SK-N-SH (cell line): ENCODE measurements around the gene COL9A3. TPM values are rescaled to one million over a fixed set of nuclear protein-coding genes. Genes with fewer than 3 reads are reported as not detected.

Experiments used
- CTCF ChIA-PET: fragments of 300-600, 350-600 bp; formaldehyde crosslinking; extraction: SDS; loops from one replicate; lab custom pipeline; 2021; lab: Yijun Ruan, JAX
- POLR2A ChIA-PET: fragments of 350-600 bp; sonication (Branson Sonifier 250); formaldehyde crosslinking; extraction: SDS; loops from one replicate; lab custom pipeline; 2020; ENCODE audit warnings: antibody characterized with exemption, inconsistent platforms; lab: Yijun Ruan, JAX
- DNase-seq: peaks from one replicate; pipeline ENCODE4 v3.0.0; 2012
- H2AFZ ChIP-seq: fragments of 200-600 bp; sonication (generic); 2 replicates; pipeline ENCODE4 v1.8.1; 2016; ENCODE audit warnings: antibody characterized with exemption, mild to moderate bottlenecking, low read depth
- H3F3A ChIP-seq: fragments of 200-600 bp; sonication (generic); replicated peaks from 2 replicates; pipeline ENCODE3; 2016; ENCODE audit warnings: antibody characterized with exemption, mild to moderate bottlenecking; ENCODE audit not compliant: insufficient read depth
- H3K27ac ChIP-seq, 2 experiments: fragments of 200-500 bp in 1 of 2; fragments of 200-600 bp in 1 of 2; sonication (Bioruptor generic) in 1 of 2; sonication (generic), shearing (Covaris generic) in 1 of 2; 2 replicates each; pipeline versions ENCODE4 v1.5.1 to v1.6.1; 2014 to 2016; ENCODE audit warnings: low read depth in 2 of 2, inconsistent platforms in 1 of 2, low read length in 1 of 2, mild to moderate bottlenecking in 1 of 2, mixed read lengths in 1 of 2
- H3K27me3 ChIP-seq: fragments of 200-600 bp; sonication (generic), shearing (Covaris generic); 2 replicates; pipeline ENCODE4 v1.6.1; 2016; ENCODE audit warnings: mixed run types; ENCODE audit not compliant: insufficient read depth
- H3K36me3 ChIP-seq, 2 experiments: fragments of 200-500 bp in 1 of 2; fragments of 200-600 bp in 1 of 2; sonication (Bioruptor generic) in 1 of 2; sonication (generic) in 1 of 2; replicated peaks in 1 of 2; 2 replicates each; pipeline versions ENCODE3 to v1.5.1; 2014 to 2016; ENCODE audit warnings: low read length in 1 of 2, mild to moderate bottlenecking in 1 of 2; ENCODE audit not compliant: insufficient read depth in 2 of 2, control insufficient read depth in 1 of 2
- H3K4me1 ChIP-seq, 2 experiments: fragments of 200-500 bp in 1 of 2; fragments of 200-600 bp in 1 of 2; sonication (Bioruptor generic) in 1 of 2; sonication (generic), shearing (Covaris generic) in 1 of 2; 2 replicates each; pipeline versions ENCODE4 v1.5.1 to v1.6.1; 2014 to 2016; ENCODE audit warnings: low read depth in 1 of 2, low read length in 1 of 2, mixed run types in 1 of 2; ENCODE audit not compliant: insufficient read depth in 2 of 2, control insufficient read depth in 1 of 2
- H3K4me2 ChIP-seq: fragments of 200-600 bp; sonication (generic), shearing (Covaris generic); 2 replicates; pipeline ENCODE4 v1.6.1; 2017; ENCODE audit warnings: mixed run types
- H3K4me3 ChIP-seq, 2 experiments: fragments of 200-500 bp in 1 of 2; fragments of 200-600 bp in 1 of 2; sonication (Bioruptor generic) in 1 of 2; sonication (generic), shearing (Covaris generic) in 1 of 2; 2 replicates each; pipeline versions ENCODE4 v1.5.1 to v1.8.1; 2014 to 2016; ENCODE audit warnings: low read depth in 2 of 2, inconsistent platforms in 1 of 2, low read length in 1 of 2, mild to moderate bottlenecking in 1 of 2, mixed read lengths in 1 of 2, moderate library complexity in 1 of 2
- H3K79me2 ChIP-seq: fragments of 200-600 bp; sonication (generic); 2 replicates; pipeline ENCODE4 v1.8.1; 2017; ENCODE audit warnings: mild to moderate bottlenecking; ENCODE audit not compliant: insufficient read depth
- H3K9ac ChIP-seq: fragments of 200-600 bp; sonication (generic); 2 replicates; pipeline ENCODE4 v1.6.1; 2017; ENCODE audit warnings: mixed run types
- H3K9me2 ChIP-seq: fragments of 200-600 bp; sonication (generic); 2 replicates; pipeline ENCODE4 v1.6.1; 2017; ENCODE audit warnings: mixed run types
- H3K9me3 ChIP-seq: fragments of 200-600 bp; sonication (generic); 2 replicates; pipeline ENCODE4 v1.6.1; 2017; ENCODE audit warnings: mixed run types, mild to moderate bottlenecking, moderate library complexity
- H4K20me1 ChIP-seq: fragments of 200-600 bp; sonication (generic); 2 replicates; pipeline ENCODE4 v1.6.1; 2017; ENCODE audit warnings: mild to moderate bottlenecking, mixed run types; ENCODE audit not compliant: insufficient read depth
- GATA2 ChIP-seq: sonication (generic); formaldehyde crosslinking; IDR thresholded peaks from 2 replicates; pipeline ENCODE4 v1.5.0; 2020; ENCODE audit warnings: mild to moderate bottlenecking, missing genetic modification reagents
- MEF2A ChIP-seq: IDR thresholded peaks from 2 replicates; pipeline ENCODE4 v1.4.0; 2012; ENCODE audit warnings: low read depth, borderline replicate concordance
- NFIC ChIP-seq: IDR thresholded peaks from 2 replicates; pipeline ENCODE4 v1.4.0; 2012; ENCODE audit warnings: borderline replicate concordance
- PBX3 ChIP-seq: IDR thresholded peaks from 2 replicates; pipeline ENCODE4; 2012
- POLR2AphosphoS5 ChIP-seq: IDR thresholded peaks from 2 replicates; pipeline ENCODE4 v1.6.1; 2012; ENCODE audit warnings: low read depth, low read length
- RAD21 ChIP-seq: IDR thresholded peaks from 2 replicates; pipeline ENCODE4 v1.6.1; 2012; ENCODE audit warnings: mild to moderate bottlenecking, low read length
- RCOR1 ChIP-seq: fragments of 150-350 bp; IDR thresholded peaks from 2 replicates; pipeline ENCODE4 v1.6.1; 2017; ENCODE audit warnings: antibody characterized with exemption, low read length
- REST ChIP-seq: IDR thresholded peaks from 2 replicates; pipeline ENCODE4 v1.6.1; 2012; ENCODE audit warnings: mild to moderate bottlenecking, low read depth, low read length, moderate library complexity
- RXRA ChIP-seq: IDR thresholded peaks from 2 replicates; pipeline ENCODE4 v1.4.0; 2012; ENCODE audit warnings: low read depth, mild to moderate bottlenecking, borderline replicate concordance
- TAF1 ChIP-seq: IDR thresholded peaks from 2 replicates; pipeline ENCODE4 v1.6.1; 2012; ENCODE audit warnings: low read depth, mild to moderate bottlenecking, low read length, moderate library complexity, borderline replicate concordance
- ZBTB33 ChIP-seq: IDR thresholded peaks from 2 replicates; pipeline ENCODE4 v1.4.0; 2012; ENCODE audit warnings: low read depth, borderline replicate concordance
- WGBS: methylation state at CpG from one replicate; pipeline ENCODE4 v1.1.6; 2017; ENCODE audit warnings: low lambda C conversion rate; 5-methylcytosine and 5-hydroxymethylcytosine counted together
- polyA plus RNA-seq, 3 experiments: library from polyadenylated mRNA; depleted of rRNA; stranded (reverse); fragments of >200 nt; gene quantifications; 2 replicates each; pipeline ENCODE4 v1.2.3, GENCODE V29; 2012
- TF ChIP-seq, protein P1 (sequence below): fragments of 150-350 bp; IDR thresholded peaks from 2 replicates; pipeline ENCODE4 v1.6.1; 2016; ENCODE audit warnings: mild to moderate bottlenecking, low read depth, low read length
- TF ChIP-seq, protein P2 (sequence below): IDR thresholded peaks from 2 replicates; pipeline ENCODE4 v1.4.0; 2012; ENCODE audit warnings: low read depth

Gene COL9A3
- polyA plus RNA-seq, 1 of the 3 experiments (the other 2 are of a cell fraction): 2.5 TPM

GRCh38 chr20:62772619-62772989 lies 44.2 kb upstream of the COL9A3 start:
- Histone ChIP-seq H3K4me2 (no peak overlapping the region), H3K4me1 (peaks cover 0 to 24% of the 10 kb centered on the region in 2 experiments; a peak in 1 of 4 replicates), H4K20me1 (no peaks in the 10 kb centered on the region), H2AFZ (no peak overlapping the region), H3K9me3 (no peaks in the 10 kb centered on the region), H3K27ac (no peak overlapping the region), H3K4me3 (no peak overlapping the region), H3K27me3 (no peaks in the 10 kb centered on the region), H3K9ac (no peak overlapping the region), H3K36me3 (no peaks in the 10 kb centered on the region), H3K9me2 (no peaks in the 10 kb centered on the region), H3F3A (no peaks in the 10 kb centered on the region), H3K79me2 (no peaks in the 10 kb centered on the region)
- ChIA-PET CTCF (interaction anchor here (1.2 to 1.6 kb wide), 2 partner anchors 19 to 36 kb away, joined by 3 to 11 read pairs; no protein-coding TSS in a partner anchor), POLR2A (no interaction called here)
- TF ChIP-seq RCOR1 (no peak), ZBTB33 (no peak)
- no peak for DNase-seq
- 62% methylated on average over 7 of the region's 11 CpGs for WGBS

DNA sequence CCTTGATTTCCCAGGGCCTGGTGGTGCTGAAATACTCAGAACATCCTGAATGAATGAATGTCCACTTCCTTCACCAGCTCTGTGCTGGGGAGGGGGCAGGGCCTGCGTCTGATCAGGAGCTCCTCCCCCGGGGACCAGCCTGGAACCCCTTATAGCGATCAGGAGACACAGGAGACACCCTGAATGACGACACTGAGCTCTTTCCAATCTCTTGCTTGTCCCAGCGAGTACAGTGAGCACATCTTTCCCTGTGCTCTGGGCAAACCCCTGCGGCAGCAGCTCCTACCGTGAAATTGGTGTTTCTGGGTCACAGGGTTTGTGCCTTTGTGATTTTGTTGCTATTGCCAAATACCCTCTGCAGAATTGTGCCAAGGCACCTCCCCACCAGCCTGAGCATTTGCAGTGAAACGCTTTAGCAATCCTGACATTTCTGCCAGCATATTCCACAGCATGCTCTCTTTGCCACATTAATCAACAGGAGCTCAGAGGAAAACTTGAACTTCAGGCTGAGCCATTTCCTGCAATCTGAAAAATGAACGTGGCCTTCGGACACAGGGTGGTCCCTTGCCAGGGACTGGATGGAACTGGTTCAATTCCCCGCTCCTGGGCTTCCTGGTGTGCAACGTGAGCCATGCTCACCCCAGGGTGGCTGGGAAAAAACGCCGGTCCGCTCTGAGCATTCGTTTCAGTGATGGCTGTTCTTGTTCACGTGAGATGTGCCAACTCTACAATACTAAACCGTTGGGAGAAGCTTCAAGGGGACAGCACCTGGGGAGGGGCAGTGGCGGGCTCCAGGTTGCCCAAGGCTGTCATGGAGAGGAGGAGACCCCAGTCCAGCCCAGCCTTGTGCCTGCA lies 43.6 kb upstream of the COL9A3 start:
- Histone ChIP-seq H3F3A (no peaks in the 10 kb centered on the region), H3K4me1 (peaks cover 0 to 20% of the 10 kb centered on the region in 2 experiments; a peak in 1 of 4 replicates), H2AFZ (no peak overlapping the region), H3K27me3 (no peaks in the 10 kb centered on the region), H4K20me1 (no peaks in the 10 kb centered on the region), H3K9me2 (no peaks in the 10 kb centered on the region), H3K4me2 (no peak overlapping the region), H3K79me2 (no peaks in the 10 kb centered on the region), H3K27ac (no peak overlapping the region), H3K36me3 (no peaks in the 10 kb centered on the region), H3K9me3 (no peaks in the 10 kb centered on the region), H3K4me3 (no peak overlapping the region), H3K9ac (no peak overlapping the region)
- TF ChIP-seq POLR2AphosphoS5 (no peak), TAF1 (no peak), RAD21 (no peak), REST (no peak), RXRA (no peak), PBX3 (no peak), NFIC (no peak), MEF2A (no peak), GATA2 (no peak)
- TF ChIP-seq, protein P1, sequence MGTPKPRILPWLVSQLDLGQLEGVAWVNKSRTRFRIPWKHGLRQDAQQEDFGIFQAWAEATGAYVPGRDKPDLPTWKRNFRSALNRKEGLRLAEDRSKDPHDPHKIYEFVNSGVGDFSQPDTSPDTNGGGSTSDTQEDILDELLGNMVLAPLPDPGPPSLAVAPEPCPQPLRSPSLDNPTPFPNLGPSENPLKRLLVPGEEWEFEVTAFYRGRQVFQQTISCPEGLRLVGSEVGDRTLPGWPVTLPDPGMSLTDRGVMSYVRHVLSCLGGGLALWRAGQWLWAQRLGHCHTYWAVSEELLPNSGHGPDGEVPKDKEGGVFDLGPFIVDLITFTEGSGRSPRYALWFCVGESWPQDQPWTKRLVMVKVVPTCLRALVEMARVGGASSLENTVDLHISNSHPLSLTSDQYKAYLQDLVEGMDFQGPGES: no peak
- TF ChIP-seq, protein P2, sequence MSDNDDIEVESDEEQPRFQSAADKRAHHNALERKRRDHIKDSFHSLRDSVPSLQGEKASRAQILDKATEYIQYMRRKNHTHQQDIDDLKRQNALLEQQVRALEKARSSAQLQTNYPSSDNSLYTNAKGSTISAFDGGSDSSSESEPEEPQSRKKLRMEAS: no peak
- DNase-seq: no peak
- 52% methylated on average over 15 of the region's 19 CpGs for WGBS
- ChIA-PET POLR2A (no interaction called here), CTCF (interaction anchor here (1.2 to 1.6 kb wide), 2 partner anchors 18 to 35 kb away, joined by 3 to 11 read pairs; no protein-coding TSS in a partner anchor)
